ENCODE data around the gene MUL1.

GRCh38 chr1:20555025-20555757 lies 47.2 kb upstream of the MUL1 start:
- TF ChIP-seq, protein P1, sequence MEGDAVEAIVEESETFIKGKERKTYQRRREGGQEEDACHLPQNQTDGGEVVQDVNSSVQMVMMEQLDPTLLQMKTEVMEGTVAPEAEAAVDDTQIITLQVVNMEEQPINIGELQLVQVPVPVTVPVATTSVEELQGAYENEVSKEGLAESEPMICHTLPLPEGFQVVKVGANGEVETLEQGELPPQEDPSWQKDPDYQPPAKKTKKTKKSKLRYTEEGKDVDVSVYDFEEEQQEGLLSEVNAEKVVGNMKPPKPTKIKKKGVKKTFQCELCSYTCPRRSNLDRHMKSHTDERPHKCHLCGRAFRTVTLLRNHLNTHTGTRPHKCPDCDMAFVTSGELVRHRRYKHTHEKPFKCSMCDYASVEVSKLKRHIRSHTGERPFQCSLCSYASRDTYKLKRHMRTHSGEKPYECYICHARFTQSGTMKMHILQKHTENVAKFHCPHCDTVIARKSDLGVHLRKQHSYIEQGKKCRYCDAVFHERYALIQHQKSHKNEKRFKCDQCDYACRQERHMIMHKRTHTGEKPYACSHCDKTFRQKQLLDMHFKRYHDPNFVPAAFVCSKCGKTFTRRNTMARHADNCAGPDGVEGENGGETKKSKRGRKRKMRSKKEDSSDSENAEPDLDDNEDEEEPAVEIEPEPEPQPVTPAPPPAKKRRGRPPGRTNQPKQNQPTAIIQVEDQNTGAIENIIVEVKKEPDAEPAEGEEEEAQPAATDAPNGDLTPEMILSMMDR (IDR thresholded peaks at IDR 0.05) = no peak
- TF ChIP-seq POLR2A (IDR thresholded peaks at IDR 0.05) = no peak

Measured in testis (tissue), 2 donors.